GM21786 (cell line): ENCODE data around the gene SPHKAP.
"Not testable (repeated sequence)": the region's sequence is repeated elsewhere in the genome, so short reads cannot be mapped to it uniquely, and the experiment has no call there.

ENCODE experiments used
- ATAC-seq: cut with Tn5 transposase; IDR thresholded peaks from one replicate; pipeline ENCODE4 v1.9.1; 2021; ENCODE audit not compliant: unreplicated experiment

The SPHKAP gene

DNA sequence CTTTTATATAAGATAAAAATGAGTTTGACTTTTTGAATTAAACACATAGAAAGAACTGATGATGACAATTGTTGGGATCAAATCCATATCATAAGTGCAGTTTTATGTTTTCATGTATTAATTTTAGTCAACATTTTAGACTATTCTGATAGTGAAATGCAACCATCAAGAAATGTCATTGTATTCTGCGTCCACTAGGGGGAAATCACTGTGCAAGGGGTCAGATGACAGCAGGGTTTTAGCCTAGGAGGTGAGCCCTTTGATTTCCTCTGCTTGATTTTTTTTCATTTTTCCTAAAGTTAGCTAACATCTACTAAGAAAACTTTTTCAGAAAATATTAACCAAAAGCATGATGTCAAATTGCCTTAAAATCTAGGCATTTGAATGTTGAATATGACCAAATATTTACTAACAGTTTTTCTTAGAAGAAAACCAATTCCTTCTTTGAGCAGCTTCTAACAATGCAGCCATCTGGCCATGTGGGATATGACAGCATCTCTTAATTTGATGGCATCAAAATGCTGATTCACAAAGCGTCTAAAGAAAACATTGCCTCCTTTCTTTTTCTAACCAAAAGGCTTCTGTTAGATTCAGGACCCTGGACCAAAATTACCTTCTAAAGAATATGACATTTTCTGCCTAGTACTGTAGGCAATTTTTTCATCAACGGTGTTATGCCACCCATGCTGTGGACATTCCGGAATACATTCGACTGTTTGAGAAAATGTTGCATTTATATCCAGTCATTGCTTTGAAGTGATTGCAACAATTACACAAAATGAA lies 141.5 kb downstream of the SPHKAP start:
- ATAC-seq, result peak; percentile 93

DNA sequence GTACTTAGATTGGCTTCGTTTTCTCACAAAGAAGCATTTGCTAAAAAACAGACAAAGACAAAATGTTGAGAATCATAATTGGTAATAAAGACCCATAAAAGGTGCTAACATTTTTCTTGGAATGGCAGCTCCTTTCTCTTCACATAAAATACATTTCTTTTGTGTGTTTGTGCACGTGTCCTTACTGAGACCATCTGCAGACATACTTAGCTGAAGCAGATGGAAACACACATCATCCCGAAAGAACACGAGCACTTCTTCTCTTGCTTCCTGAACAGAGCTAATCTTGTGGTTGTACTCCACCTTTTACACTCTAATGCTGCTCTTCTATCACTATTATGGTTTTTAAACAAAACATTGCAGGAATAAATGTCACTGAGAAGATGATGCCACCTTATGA lies 142.5 kb downstream of the SPHKAP start:
- no peak for ATAC-seq

- no peak for ATAC-seq
These were observed 143.6 kb downstream of the SPHKAP start for GRCh38 chr2:228037915-228038314.

DNA sequence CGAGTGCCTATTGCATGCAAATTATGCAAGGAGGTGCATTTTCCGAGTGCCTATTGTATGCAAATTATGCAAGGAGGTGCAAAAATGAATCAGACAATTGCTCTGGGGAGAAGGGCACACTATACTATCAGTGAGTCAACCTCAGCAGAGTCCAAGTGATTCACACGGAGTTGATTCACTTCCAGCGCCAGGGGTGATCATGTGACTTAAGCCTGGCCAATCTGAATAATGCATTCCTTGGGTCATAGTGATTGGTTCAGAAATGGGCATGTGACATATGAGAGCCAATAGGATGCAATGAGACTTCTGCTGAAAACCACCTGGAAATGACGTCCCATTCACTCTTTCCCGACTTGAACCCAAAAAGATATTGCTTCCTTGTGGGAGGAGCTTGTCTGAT lies 157.9 kb downstream of the SPHKAP start:
- ATAC-seq, result no peak

DNA sequence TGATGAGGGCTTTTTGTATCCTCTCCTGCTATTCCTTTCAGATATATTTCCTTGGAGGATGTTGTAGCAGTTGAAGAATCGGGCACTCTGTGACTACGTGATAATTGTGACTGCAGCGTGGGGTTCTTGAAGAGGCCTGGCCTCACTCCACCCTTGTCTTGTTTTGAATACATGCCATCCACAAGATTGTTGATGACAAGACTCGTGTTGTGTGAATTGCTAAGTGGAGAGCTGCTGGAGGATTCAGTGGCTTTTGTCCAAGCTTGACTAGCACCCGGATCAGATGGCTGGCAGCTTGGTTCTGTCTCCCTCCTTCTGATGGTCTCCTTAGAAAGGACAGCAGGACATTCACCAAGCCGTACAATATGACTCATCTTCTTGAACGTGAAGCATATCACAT lies 163.2 kb downstream of the SPHKAP start:
- no peak for ATAC-seq

DNA sequence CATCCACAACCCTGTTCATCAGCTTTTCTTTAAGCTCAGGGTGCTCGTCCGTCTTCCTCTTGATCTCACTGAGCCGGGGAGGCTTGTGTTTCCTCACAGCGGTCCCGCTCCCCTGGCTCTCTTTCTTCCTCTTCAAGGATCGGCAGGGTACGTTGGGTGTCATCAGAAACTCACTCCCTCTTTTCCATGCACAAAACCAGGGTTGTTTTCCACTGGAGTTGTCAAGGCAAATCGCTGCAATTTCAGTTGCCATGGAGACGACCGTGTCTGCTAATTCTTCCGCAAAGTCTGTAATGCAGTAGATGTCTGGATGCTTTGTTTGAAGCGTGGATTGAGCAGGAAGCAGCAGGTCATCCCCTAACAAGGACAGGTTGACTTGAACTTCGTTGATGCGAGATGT lies 163.7 kb downstream of the SPHKAP start:
- no peak for ATAC-seq

GRCh38 chr2:228016402-228016801 lies 165.1 kb downstream of the SPHKAP start:
- no peak for ATAC-seq

DNA sequence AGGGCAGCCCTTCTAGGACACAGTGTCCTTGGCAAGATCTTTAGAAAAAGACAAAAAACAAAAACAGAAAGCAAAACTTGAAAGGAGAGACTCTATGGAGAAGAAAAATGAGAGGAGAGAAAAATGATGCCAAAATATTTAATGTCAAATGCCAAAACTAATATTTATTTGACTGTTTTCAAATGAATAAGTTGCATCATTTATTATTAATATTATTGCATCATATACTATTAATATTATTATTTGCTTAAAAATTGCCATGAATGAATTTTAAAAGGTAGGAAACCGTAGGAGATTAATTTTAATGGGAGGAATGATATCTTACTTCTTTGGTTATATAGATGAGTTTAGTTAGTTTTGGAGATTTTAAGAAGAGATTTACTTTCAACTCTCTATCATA lies 165.7 kb downstream of the SPHKAP start:
- no peak for ATAC-seq

GRCh38 chr2:227996366-227996765 lies 185.1 kb downstream of the SPHKAP start:
- ATAC-seq, result no peak

DNA sequence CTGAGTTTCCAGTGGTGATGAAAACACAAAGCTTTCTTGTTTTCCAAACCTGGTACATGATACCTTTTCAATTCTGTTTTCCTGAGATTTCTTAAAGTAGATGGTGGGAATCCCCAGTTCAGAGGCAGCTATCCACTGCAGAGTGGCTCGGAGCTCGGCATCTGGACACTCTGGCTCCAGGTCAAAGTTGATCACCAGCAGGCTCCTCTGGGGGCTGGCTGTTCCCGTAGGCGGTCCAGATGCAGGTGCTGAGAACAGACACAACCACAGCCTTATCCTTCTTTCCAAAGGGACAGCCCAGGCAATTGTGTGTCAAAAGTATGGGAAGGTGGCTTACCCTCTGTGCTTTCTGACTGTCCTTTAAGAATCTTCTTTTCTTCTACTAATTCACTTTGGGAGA lies 190.6 kb downstream of the SPHKAP start:
- ATAC-seq, result no peak

DNA sequence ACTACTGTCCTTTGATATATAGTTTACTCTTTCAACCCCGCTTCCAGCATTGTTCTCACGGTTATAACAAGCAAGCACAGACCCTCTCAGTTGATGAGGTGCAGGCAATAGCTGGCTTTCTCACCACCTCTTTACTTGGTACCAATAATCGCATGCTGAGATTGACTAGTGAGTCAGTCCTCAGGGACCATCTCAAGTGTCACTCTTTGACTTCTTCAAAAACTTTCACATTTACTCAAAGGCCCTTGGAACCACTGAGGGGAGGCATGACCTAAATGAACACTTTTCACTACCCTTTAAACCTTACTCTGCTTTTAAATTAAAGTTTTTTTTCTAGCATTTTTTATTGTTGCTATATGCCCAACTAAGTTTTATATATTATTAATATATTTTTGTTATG lies 208.2 kb downstream of the SPHKAP start:
- no peak for ATAC-seq

DNA sequence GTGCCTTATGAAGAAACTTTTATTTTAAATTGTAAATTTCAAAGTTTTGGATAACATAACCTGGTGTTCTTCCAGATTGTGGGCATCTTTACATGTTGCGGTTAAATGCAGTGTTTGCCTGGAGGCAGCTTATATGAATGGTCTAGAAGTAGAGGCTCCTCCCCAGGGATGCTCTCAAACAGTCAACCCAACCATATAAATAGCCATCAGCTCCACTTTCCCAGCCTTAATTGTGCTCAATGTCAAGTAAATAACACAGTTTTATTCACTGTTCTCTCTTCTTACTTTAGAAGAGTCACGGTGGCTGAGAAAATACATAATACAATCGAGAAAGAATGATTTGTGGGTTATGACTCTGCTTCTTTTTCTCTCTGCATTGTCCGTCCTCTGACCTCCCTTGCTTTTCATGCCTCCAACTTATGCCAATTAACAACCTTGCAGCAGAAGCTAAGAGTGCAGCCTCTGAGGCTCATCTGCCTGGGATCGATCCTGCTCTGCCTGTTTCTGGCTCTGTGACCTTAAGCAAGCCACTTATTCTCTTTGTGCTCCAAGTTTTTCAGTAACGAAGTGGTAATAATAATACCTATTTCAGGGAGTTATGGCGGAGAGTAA lies 209.8 kb downstream of the SPHKAP start:
- no peak for ATAC-seq

- no peak for ATAC-seq
These were observed 221.2 kb downstream of the SPHKAP start for GRCh38 chr2:227960317-227960716.

DNA sequence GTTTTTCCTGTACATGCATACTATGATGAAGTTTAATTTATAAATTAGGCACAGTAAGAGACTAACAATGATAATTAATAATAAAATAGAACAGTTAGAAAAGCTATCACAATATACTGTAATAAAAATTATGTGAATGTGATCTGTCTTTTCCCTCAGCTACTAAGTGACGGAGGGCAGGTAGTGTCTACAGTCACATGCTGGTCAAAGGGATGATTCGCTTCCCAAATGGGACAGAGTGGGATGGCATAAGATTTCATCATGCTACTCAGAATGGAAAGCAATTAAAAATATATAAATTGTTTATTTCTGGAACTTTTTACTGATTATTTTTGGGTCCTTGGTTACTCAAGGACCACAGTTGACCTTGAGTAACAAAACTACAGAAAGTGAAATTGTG lies 238.5 kb downstream of the SPHKAP start:
- no peak for ATAC-seq

DNA sequence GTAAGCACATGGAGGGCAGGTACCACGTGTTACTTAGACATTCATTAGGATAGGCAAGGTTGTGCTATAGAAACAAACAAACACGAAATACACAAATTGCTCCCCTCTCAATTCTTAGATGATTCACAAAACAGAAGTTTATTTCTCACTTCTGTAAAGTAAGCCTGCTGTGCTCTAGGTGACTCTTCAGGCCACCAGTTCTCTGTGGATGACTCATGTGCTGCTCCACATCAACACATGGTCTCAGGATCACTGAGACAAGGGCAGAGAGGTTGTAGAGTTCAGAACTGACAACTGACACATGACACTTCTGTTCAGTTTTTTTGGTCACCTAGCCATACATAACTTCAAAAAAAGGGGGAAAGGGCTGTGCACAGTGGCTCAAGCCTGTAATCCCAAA lies 239.5 kb downstream of the SPHKAP start:
- peak; percentile 50 for ATAC-seq

- ATAC-seq, result no peak
These were observed 242.0 kb downstream of the SPHKAP start for GRCh38 chr2:227939271-227940027.

DNA sequence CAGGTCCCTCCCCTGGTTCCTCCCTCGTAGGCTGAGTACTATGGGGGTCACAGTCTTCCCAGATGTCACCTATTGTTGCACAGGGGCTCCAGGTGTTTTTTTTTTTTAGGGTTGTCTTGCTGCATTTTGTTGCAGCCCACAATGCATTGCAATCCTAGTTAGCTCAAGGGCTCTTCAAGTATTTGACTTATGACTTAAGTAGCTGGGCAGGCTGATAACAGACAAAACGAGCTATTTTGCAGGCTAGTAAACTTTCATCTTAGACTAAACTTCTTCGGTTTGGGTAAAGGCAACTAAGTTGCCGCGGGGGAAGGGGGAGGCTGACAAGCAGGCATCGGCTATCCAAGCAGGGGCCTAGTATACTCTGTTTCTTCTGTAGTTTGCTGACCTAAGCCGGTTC lies 245.2 kb downstream of the SPHKAP start:
- ATAC-seq, result not testable (repeated sequence)

GRCh38 chr2:227933884-227934283 lies 247.6 kb downstream of the SPHKAP start:
- ATAC-seq, result no peak

DNA sequence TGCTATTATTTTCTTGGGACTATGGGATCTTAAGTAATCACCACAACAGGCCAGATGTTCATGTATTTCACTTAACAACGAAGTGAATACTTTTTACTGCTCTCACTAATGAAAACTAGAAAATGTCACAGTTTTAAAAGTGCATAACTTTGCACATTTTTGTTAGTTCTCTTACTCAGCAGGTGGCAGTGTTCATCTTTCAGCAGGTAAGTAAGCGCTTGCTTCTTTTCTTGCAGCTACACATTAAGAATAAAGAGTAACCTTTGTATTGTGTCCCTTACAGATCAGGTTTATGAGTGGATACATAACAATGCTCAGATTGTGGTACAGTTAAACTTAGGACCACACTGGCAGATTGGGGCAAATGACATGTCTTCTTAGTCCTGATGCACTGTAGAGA lies 249.1 kb downstream of the SPHKAP start:
- ATAC-seq, result no peak

DNA sequence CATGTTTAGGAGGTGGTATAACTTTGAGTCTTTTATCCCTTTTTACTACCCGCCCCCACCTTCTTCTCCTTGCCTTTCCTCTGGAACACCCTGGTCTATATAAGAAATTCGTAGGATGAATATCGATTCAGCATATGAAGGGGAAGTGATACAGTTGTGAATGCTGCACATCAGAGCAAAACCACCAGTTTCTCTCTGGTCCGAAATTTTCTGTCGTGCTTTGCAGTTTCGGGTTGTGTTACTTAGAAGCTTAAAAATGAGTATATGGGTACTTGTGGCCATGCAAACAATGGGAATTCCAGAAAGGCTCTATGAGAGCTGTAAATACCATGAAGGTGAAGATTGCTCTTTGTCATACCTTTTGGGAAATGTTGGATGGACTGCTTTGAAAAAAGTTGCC lies 249.5 kb downstream of the SPHKAP start:
- ATAC-seq, result no peak
